Measurements from ENCODE around the gene S100A7. TPM values are rescaled to one million over a fixed set of nuclear protein-coding genes. Genes with fewer than 3 reads are reported as not detected.

S100A7 gene
- total RNA-seq, 2 experiments from 2014 or later = not detected

DNA sequence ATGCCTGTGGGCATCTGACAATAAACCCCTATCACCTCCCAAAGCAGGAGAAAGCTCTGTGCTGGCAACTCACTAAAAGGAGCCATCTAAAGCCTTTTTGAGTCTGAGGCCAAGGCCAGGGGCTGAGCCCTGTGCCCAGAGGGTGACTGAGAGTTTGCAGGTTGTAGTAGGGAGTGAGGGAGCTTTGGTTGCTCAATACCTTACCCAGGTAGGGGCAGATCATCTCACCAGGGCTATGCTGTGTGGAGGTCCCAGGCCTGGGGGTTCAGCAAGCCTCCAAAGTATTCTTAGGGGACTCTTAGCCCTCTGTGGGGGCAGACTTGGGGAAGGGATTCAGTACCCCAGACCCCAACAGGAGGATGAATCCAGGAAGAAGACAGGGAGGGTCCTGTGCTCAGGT lies 21.2 kb downstream of the S100A7 start:
- Mint-ChIP-seq H3K9me3 (no peaks in the 10 kb centered on the region), H3K4me1 (ENCODE audit: low read depth) (no peaks in the 10 kb centered on the region), H3K27ac (no peak overlapping the region), H3K36me3 (no peaks in the 10 kb centered on the region), H3K27me3 (peaks cover 16% of the 10 kb centered on the region), H3K4me3 (no peak overlapping the region)
- CTCF ChIA-PET = no interaction called here
- POLR2A ChIA-PET = no interaction called here
- no peak for DNase-seq
- intact Hi-C loops (cut with micrococcal nuclease) = no loop called here

DNA sequence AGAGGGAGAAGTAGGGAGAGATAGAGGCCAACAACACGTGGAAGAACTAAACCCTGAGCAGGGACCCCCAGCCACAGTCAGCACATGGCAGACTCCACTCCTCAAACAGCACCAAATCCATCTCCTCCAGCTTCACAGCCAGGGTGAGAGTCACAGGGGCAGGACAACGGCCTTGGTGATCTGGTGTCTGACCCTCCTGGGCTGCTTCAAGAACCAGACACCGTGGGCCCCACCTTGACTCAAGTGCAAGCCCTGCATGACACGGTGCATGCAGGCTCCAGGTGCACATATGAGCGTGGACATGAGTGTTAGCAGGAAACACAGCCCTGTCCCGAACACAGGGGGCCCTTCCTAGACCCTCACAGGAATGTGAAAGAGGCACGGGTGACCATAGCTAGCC lies 21.9 kb downstream of the S100A7 start:
- H3K27me3 Mint-ChIP-seq = peaks cover 11% of the 10 kb centered on the region
- no peaks in the 10 kb centered on the region for H3K4me1 Mint-ChIP-seq (ENCODE audit: low read depth)
- H3K36me3 Mint-ChIP-seq = no peaks in the 10 kb centered on the region
- POLR2A ChIA-PET = no interaction called here
- CTCF ChIA-PET = no interaction called here
- H3K27ac Mint-ChIP-seq = no peak overlapping the region
- H3K4me3 Mint-ChIP-seq = no peak overlapping the region
- intact Hi-C loops (cut with micrococcal nuclease) = no loop called here
- DNase-seq = no peak
- H3K9me3 Mint-ChIP-seq = no peaks in the 10 kb centered on the region

DNA sequence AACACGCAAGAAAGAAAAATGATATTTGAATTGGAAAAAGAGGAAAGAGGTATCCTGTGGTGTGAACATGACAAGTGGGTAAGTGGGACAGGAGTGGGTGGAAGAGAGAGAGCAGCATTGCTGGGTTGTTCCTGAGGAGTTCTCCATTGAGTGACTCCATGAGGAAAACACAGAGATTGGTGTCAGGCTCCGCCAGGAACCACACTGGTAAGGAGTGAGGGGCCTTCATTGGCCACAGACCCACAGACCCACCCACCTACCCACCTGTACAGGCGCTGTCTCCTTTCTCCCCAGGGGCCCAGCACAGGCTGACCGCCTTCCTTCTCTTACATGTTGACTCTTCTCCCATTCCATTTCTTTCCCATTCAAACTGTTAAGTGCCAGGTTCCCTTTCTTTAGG lies 23.2 kb downstream of the S100A7 start:
- H3K4me1 Mint-ChIP-seq (ENCODE audit: low read depth) = no peaks in the 10 kb centered on the region
- intact Hi-C loops (cut with micrococcal nuclease) = no loop called here
- no peak overlapping the region for H3K4me3 Mint-ChIP-seq
- no peaks in the 10 kb centered on the region for H3K9me3 Mint-ChIP-seq
- H3K36me3 Mint-ChIP-seq = no peaks in the 10 kb centered on the region
- POLR2A ChIA-PET = no interaction called here
- CTCF ChIA-PET = no interaction called here
- no peak overlapping the region for H3K27ac Mint-ChIP-seq
- H3K27me3 Mint-ChIP-seq = peaks cover 8% of the 10 kb centered on the region
- DNase-seq = no peak

DNA sequence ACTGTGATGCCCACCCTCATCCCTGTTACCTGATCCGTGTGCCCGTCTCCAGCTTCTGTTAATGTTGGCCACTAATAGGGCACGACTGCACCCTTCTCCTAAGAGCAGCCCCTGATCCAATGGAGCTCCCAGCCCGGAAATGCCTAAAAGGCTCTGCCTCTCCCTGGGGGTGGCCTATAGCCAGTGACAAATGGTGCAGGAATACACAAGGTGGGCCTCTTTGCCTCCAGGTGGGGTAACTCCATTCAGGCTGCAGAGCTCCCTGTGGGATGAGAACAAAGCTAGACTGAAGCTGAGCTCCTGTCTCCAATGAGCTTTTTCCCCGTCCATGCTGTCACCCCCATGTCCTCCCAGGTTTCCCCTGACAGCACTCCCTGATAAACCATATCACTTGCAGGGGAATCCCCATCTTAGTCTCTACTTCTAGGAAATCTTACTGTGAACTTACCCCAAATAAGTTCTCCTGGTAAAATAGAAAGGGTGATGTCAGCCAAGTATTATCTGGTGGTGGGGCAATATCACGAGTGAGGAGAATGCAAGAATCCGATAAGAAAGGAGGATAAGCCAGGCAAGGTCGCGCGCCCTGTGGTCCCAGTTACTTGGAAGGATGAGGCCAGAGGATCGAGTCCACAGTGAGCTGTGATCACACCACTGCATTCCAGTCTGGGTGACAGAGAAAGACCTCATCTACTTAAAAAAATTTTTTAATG lies 25.6 kb downstream of the S100A7 start:
- CTCF ChIA-PET = interaction anchor here (1.1 kb wide), 1 partner anchor 50 kb away, joined by 3 read pairs; no protein-coding TSS in a partner anchor
- DNase-seq = no peak

DNA sequence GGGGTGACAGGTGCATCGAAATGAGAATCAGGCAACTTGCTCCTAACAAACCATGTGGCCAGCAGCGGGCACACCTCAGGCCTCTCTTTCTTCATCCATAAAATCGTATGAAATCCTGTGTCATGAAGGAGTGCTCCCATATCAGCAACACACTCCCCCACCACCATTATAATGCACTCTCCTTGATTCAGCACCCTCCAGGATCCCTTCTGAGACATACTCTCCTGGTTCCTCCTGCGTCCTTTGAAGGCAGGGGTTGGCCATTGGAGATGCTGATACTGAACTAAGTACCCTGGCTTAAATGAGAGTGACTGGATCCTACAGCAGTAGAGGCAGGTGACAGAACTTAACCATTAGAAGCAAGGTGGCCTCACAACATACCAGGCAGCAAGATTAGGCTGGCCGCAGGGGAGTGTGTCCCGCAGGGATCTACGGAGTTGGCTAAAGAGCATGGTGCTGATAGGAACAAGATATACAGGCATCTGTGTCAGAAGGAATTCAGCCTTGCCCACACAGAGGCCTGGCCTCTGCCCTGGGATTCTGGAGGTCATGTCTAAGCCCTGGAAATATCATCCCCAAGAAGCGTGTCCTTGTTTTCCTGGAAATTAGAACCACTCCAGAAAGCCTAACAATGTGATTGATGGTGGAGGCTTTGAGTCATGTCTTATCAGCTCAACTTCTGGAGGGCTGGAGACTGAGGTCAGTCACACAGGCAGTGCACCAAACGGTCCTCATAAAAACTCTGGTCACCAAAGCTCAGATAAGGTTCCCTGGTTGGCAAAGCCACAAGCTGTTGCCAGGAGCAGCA lies 27.4 kb downstream of the S100A7 start:
- intact Hi-C loops (cut with micrococcal nuclease) = no loop called here

More for the DNA sequence above, 25.6 kb downstream of the S100A7 start:
- H3K36me3 Mint-ChIP-seq = no peaks in the 10 kb centered on the region
- no peak overlapping the region for H3K4me3 Mint-ChIP-seq
- POLR2A ChIA-PET = no interaction called here
- peaks cover 12% of the 10 kb centered on the region for H3K27me3 Mint-ChIP-seq
- H3K4me1 Mint-ChIP-seq (ENCODE audit: low read depth) = no peaks in the 10 kb centered on the region
- intact Hi-C loops (cut with micrococcal nuclease) = no loop called here
- no peaks in the 10 kb centered on the region for H3K9me3 Mint-ChIP-seq
- no peak overlapping the region for H3K27ac Mint-ChIP-seq

DNA sequence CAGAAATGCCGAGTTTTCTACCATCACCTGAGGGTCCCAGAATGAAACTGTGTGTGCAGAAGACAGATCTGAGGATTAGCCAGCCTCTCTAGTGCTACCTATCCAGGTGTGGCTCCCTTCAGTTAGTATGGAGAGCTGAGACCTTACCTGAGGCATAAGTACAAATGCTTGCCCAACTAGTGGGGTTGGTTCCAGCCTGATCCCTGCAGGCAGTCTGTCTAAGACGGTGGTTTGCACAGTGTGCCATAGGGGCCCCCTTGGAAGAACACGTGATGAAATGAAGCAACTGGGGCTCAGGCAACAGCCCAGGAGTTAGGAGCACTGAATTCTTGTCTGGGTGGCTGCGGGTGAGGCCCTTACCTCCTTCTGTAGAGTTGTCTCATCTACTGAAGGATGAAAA lies 28.5 kb downstream of the S100A7 start:
- no peaks in the 10 kb centered on the region for H3K9me3 Mint-ChIP-seq
- no peaks in the 10 kb centered on the region for H3K36me3 Mint-ChIP-seq
- intact Hi-C loops (cut with micrococcal nuclease) = no loop called here
- no peaks in the 10 kb centered on the region for H3K4me1 Mint-ChIP-seq (ENCODE audit: low read depth)
- H3K27me3 Mint-ChIP-seq = peaks cover 11% of the 10 kb centered on the region
- CTCF ChIA-PET = interaction anchor here (0.6 kb wide), 1 partner anchor 1253 kb away, joined by 3 read pairs; no protein-coding TSS in a partner anchor
- DNase-seq = no peak
- H3K27ac Mint-ChIP-seq = no peak overlapping the region
- H3K4me3 Mint-ChIP-seq = no peak overlapping the region
- POLR2A ChIA-PET = no interaction called here

More for the DNA sequence above, 27.4 kb downstream of the S100A7 start:
- H3K9me3 Mint-ChIP-seq = no peaks in the 10 kb centered on the region
- no peaks in the 10 kb centered on the region for H3K4me1 Mint-ChIP-seq (ENCODE audit: low read depth)
- ChIA-PET POLR2A (no interaction called here), CTCF (no interaction called here)
- H3K36me3 Mint-ChIP-seq = no peaks in the 10 kb centered on the region
- peaks cover 8% of the 10 kb centered on the region for H3K27me3 Mint-ChIP-seq
- H3K4me3 Mint-ChIP-seq = no peak overlapping the region
- no peak overlapping the region for H3K27ac Mint-ChIP-seq
- no peak for DNase-seq

DNA sequence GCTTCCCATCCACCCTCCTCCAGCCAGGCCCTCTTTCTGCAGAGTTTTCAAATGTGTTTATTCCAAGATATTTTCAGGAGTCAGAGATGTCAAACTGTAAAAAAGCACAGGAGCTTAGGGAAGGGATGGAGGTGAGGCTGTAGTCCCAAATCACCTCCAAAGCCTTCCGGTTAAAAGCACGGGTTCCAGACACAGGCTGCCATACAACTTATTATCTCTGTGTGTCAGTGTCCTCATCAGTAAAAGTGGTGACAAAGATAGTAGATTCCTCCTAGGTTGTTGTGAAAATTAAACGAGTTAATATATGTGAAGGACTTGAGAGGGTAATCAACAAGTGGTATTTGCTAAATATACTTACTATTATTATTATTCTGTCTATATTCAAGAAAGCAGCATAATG lies 29.0 kb downstream of the S100A7 start:
- H3K27me3 Mint-ChIP-seq = peaks cover 13% of the 10 kb centered on the region
- ChIA-PET POLR2A (no interaction called here), CTCF (interaction anchor here (0.6 kb wide), 1 partner anchor 1252 kb away, joined by 3 read pairs; no protein-coding TSS in a partner anchor)

DNA sequence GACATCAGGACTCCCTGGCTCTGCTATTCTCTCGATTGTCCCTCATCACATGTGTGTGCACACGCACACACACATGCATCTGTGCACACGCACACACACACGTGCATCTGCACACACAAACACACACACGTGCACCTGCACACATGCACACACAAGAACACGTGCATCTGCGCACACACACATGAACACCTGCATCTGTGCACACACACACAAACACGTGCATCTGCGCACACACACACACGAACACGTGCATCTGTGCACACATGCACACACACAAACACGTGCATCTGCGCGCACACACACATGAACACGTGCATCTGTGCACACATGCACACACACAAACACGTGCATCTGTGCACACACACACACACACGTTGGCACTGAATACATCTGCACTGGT lies 29.4 kb downstream of the S100A7 start:
- Mint-ChIP-seq H3K27ac (no peak overlapping the region), H3K4me1 (ENCODE audit: low read depth) (no peaks in the 10 kb centered on the region), H3K9me3 (no peaks in the 10 kb centered on the region), H3K27me3 (peaks cover 13% of the 10 kb centered on the region), H3K4me3 (no peak overlapping the region), H3K36me3 (no peaks in the 10 kb centered on the region)
- intact Hi-C loops (cut with micrococcal nuclease) = no loop called here
- ChIA-PET POLR2A (no interaction called here), CTCF (no interaction called here)
- no peak for DNase-seq

More for the DNA sequence above, 29.0 kb downstream of the S100A7 start:
- Mint-ChIP-seq H3K4me3 (no peak overlapping the region), H3K27ac (no peak overlapping the region), H3K4me1 (ENCODE audit: low read depth) (no peaks in the 10 kb centered on the region), H3K9me3 (no peaks in the 10 kb centered on the region), H3K36me3 (no peaks in the 10 kb centered on the region)
- no peak for DNase-seq
- intact Hi-C loops (cut with micrococcal nuclease) = no loop called here

DNA sequence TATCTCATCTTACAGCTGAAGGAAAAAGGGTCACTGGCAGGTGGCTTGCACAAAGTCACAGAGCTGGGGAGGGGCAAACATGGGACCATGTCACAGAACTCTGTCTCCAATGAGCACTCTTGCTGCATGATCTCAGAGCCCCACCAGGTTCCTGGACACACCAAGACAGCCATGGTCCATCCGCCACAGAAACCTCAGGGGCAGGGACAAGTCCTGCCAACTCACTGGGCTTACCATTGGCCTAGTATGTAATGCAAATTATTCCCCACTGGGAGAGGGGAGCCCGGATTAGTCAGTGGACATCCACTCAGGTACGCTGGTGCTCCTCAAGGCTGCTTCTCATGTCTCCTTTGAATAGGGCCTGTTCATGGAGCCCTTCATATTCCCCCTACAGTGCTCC lies 29.9 kb downstream of the S100A7 start:
- ChIA-PET CTCF (no interaction called here), POLR2A (no interaction called here)
- no peaks in the 10 kb centered on the region for H3K4me1 Mint-ChIP-seq (ENCODE audit: low read depth)
- H3K27me3 Mint-ChIP-seq = peaks cover 13% of the 10 kb centered on the region
- intact Hi-C loops (cut with micrococcal nuclease) = no loop called here
- DNase-seq = no peak
- H3K9me3 Mint-ChIP-seq = no peaks in the 10 kb centered on the region
- no peak overlapping the region for H3K4me3 Mint-ChIP-seq
- no peaks in the 10 kb centered on the region for H3K36me3 Mint-ChIP-seq
- H3K27ac Mint-ChIP-seq = no peak overlapping the region

DNA sequence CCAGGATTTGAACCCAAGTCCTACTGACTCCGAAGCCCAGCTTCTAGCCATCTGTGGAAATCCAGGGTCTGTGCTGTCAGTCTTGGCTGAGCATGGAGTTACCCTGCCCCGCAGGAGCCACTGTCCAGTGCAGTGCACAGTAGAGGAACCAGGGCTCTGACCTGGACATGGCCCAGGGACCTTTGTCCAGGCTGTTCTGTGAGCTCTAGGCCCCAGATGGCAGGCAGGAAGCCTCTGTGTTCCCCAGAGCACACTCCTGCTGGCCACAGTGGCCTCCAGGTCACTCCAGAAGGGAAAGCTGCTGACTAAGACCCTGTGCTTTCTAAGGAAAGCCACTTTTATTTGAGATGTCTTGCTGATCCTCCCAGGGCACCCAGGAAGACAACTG lies 30.3 kb downstream of the S100A7 start:
- Mint-ChIP-seq H3K27me3 (peaks cover 13% of the 10 kb centered on the region), H3K27ac (no peak overlapping the region), H3K4me3 (no peak overlapping the region), H3K9me3 (no peaks in the 10 kb centered on the region), H3K36me3 (no peaks in the 10 kb centered on the region), H3K4me1 (ENCODE audit: low read depth) (no peaks in the 10 kb centered on the region)
- POLR2A ChIA-PET = no interaction called here
- CTCF ChIA-PET = no interaction called here
- DNase-seq = no peak
- intact Hi-C loops (cut with micrococcal nuclease) = no loop called here

DNA sequence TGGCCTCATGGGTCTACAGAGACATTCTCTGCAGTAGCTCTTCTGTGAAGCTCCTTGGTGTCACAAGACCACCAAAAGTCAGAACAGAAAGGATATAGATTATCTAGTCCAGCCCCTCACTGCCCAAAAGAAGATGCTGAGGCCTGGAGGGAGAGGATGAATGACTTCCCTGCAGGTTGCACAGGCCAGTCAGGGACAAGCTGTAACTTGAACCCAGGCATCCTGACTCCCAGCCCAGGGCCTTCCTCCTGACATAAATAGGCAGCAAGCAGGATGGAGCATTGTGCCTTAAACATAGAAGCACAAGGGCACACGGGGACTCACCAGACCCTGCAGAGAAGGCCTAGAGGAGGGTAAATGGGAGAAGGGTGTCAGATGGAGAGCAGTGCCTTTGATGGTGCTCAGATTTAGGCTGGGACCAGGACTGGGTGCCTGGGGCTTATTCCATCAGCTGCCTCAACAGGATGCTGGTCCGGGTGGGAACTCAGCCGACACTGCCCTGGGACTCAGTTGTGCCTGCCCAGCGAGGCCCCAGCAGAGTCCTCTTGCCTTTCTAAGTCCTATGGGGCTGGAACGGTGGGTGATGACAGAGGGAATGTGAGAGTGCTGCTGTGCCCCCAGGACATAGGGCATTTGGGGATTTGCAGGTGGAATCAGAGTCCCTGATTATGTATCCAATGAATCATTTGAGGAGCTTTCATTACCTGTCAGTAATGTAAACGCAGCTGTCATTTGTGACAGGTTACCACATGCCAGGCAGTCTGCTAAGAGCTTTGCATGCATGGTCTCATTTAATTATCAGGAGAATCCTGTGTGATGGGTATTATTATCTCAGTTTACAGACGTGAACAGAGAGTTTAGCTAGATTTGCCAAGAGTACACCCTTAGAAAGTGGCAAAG lies 30.9 kb downstream of the S100A7 start:
- Mint-ChIP-seq H3K4me3 (no peak overlapping the region), H3K9me3 (no peaks in the 10 kb centered on the region), H3K27me3 (peaks cover 11% of the 10 kb centered on the region), H3K36me3 (no peaks in the 10 kb centered on the region), H3K4me1 (ENCODE audit: low read depth) (no peaks in the 10 kb centered on the region), H3K27ac (no peak overlapping the region)
- intact Hi-C loops (cut with micrococcal nuclease) = no loop called here
- DNase-seq = no peak
- ChIA-PET CTCF (no interaction called here), POLR2A (no interaction called here)

DNA sequence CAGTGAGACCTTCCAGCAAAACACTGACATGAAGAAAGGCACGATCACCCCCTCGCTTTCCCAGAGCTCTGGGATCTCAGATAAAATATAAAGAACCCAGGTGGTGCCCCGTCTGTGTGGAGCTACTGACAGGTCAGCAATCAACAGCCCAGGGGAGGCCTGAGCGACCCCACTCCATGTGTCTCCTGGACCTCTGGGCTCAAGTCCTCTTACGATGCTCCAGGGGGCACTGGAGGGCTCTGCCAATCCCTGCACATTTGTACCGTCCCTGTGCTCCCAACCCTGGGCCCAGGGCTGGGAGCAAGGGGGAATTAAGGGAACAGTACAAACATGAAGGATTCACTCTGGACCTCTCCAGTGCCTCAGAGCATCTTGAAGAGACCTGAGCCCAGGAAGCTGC lies 31.7 kb downstream of the S100A7 start:
- intact Hi-C loops (cut with micrococcal nuclease) = no loop called here
- H3K27me3 Mint-ChIP-seq = peaks cover 11% of the 10 kb centered on the region
- no peak overlapping the region for H3K27ac Mint-ChIP-seq
- no peaks in the 10 kb centered on the region for H3K36me3 Mint-ChIP-seq
- H3K4me3 Mint-ChIP-seq = no peak overlapping the region
- no peaks in the 10 kb centered on the region for H3K9me3 Mint-ChIP-seq
- POLR2A ChIA-PET = no interaction called here
- CTCF ChIA-PET = no interaction called here
- DNase-seq = no peak
- H3K4me1 Mint-ChIP-seq (ENCODE audit: low read depth) = no peaks in the 10 kb centered on the region

All from activated CD4-positive, alpha-beta memory T cell treated with anti-CD3 and anti-CD28 coated beads for 36 hours (primary cell).